Left lung (tissue), 10 donors: Measurements from ENCODE around the gene HENMT1. TPM values are rescaled to one million over a fixed set of nuclear protein-coding genes. Genes with fewer than 3 reads are reported as not detected.

ENCODE experiments used
- ATAC-seq: fragments of 200-7000 bp; cut with Tn5 transposase; one replicate; pipeline ENCODE4 v1.9.1; 2020; ENCODE audit warnings: moderate library complexity
- DNase-seq, 4 donors: peaks; one replicate each; pipeline ENCODE4 v3.0.0-alpha.2; 2013 to 2020
- H3K27ac ChIP-seq, 2 donors: fragments of 200-600 bp; sonication (generic) in 1 of 2; one replicate each; pipeline versions ENCODE4 v1.5.0 to v1.8.0; 2020 to 2021
- H3K27me3 ChIP-seq, 2 donors: fragments of 200-600 bp; sonication (generic) in 1 of 2; one replicate each; pipeline versions ENCODE4 v1.5.0 to v1.8.0; 2020 to 2021
- H3K36me3 ChIP-seq, 2 donors: fragments of 200-600 bp; sonication (generic) in 1 of 2; one replicate each; pipeline versions ENCODE4 v1.5.0 to v1.8.0; 2020 to 2021
- H3K4me1 ChIP-seq, 2 donors: fragments of 200-600 bp; one replicate each; pipeline ENCODE4 v1.8.0; 2021
- H3K4me3 ChIP-seq, 2 donors: fragments of 200-600 bp; sonication (generic) in 1 of 2; one replicate each; pipeline versions ENCODE4 v1.5.0 to v1.8.0; 2020 to 2021; ENCODE audit warnings: mild to moderate bottlenecking in 1 of 2
- H3K9me3 ChIP-seq, 2 donors: fragments of 200-600 bp; sonication (generic) in 1 of 2; one replicate each; pipeline versions ENCODE4 v1.5.0 to v1.8.0; 2020 to 2021
- intact Hi-C, 2 donors: fragments of 100-400 bp; cut with DNase I; formaldehyde crosslinking; loops; one replicate each; pipeline versions ENCODE4 v1.11.2 to v1.14.2; 2022
- polyA plus RNA-seq, 6 donors: library from polyadenylated mRNA; unstranded; fragments of 120-200 nt; gene quantifications; one replicate each; pipeline ENCODE4 v1.2.1, GENCODE V29; 2013; ENCODE audit not compliant: insufficient read length in 6 of 6
- total RNA-seq, 2 donors: library from RNA; stranded (reverse); fragmentation: NEBNext Ultra II Directional; extraction: Animal tissue kit (Norgen Biotek cat#: 25700); gene quantifications; one replicate each; pipeline ENCODE4 v1.2.1, GENCODE V29; 2021
- TF ChIP-seq, protein P1 (sequence below), 2 donors: fragments of 200-600 bp; sonication (generic) in 1 of 2; IDR thresholded peaks; one replicate each; pipeline versions ENCODE4 v1.5.0 to v1.8.0; 2021; ENCODE audit warnings: antibody characterized with exemption in 2 of 2
- donor health status: DM: no; HTN: yes; CAD: no.
- donor health status: DM: no; HTN: no; CAD: no.

Gene HENMT1
- total and polyA plus RNA-seq, 8 donors = 7.0 to 13.5 (median 10.8) TPM

GRCh38 chr1:108639899-108640560 lies 20.9 kb downstream of the HENMT1 start:
- intact Hi-C loops = no loop called here
- TF ChIP-seq, protein P1, sequence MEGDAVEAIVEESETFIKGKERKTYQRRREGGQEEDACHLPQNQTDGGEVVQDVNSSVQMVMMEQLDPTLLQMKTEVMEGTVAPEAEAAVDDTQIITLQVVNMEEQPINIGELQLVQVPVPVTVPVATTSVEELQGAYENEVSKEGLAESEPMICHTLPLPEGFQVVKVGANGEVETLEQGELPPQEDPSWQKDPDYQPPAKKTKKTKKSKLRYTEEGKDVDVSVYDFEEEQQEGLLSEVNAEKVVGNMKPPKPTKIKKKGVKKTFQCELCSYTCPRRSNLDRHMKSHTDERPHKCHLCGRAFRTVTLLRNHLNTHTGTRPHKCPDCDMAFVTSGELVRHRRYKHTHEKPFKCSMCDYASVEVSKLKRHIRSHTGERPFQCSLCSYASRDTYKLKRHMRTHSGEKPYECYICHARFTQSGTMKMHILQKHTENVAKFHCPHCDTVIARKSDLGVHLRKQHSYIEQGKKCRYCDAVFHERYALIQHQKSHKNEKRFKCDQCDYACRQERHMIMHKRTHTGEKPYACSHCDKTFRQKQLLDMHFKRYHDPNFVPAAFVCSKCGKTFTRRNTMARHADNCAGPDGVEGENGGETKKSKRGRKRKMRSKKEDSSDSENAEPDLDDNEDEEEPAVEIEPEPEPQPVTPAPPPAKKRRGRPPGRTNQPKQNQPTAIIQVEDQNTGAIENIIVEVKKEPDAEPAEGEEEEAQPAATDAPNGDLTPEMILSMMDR (IDR thresholded peaks at IDR 0.05) = no peak

GRCh38 chr1:108636876-108637275 lies 24.0 kb downstream of the HENMT1 start:
- no peaks in the 10 kb centered on the region for H3K4me1 ChIP-seq
- no peaks in the 10 kb centered on the region for H3K27me3 ChIP-seq
- H3K36me3 ChIP-seq = peaks cover 0 to 16% of the 10 kb centered on the region in 2 donors
- H3K9me3 ChIP-seq = no peaks in the 10 kb centered on the region
- DNase-seq = no peak
- intact Hi-C loops = no loop called here
- H3K4me3 ChIP-seq = no peak overlapping the region
- ATAC-seq = no peak
- TF ChIP-seq, protein P1 (IDR thresholded peaks at IDR 0.05) = no peak
- no peak overlapping the region for H3K27ac ChIP-seq

More at GRCh38 chr1:108639899-108640560, 20.9 kb downstream of the HENMT1 start:
- H3K27me3 ChIP-seq = no peaks in the 10 kb centered on the region
- no peak overlapping the region for H3K4me3 ChIP-seq
- peaks cover 0 to 10% of the 10 kb centered on the region in 2 donors for H3K36me3 ChIP-seq
- no peak for DNase-seq
- H3K27ac ChIP-seq = no peak overlapping the region
- H3K4me1 ChIP-seq = peaks cover 0 to 25% of the 10 kb centered on the region in 2 donors
- no peak for ATAC-seq
- H3K9me3 ChIP-seq = no peaks in the 10 kb centered on the region

DNA sequence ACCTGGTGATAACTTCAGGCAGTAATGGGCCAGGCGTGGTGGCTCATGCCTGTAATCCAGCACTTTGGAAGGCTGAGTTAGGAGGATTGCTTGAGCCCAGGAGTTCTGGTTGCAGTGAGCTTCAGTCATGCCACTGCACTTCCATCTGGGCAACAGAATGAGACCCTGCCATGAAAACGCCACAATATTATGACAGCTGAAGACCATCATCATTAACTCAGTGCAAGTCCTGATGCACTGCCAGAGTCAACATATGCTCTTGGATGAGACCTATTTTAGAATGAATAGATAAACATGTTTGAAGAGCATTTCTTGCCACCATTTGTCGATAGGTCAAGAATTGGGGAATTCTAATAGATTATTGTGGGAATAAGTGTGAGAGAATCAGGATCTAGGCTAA lies 26.4 kb downstream of the HENMT1 start:
- no peak overlapping the region for H3K4me3 ChIP-seq
- ATAC-seq (no peak), DNase-seq (no peak)
- no peak overlapping the region for H3K27ac ChIP-seq
- intact Hi-C loops = no loop called here
- no peaks in the 10 kb centered on the region for H3K9me3 ChIP-seq
- TF ChIP-seq, protein P1 (IDR thresholded peaks at IDR 0.05) = no peak
- no peaks in the 10 kb centered on the region for H3K27me3 ChIP-seq
- no peaks in the 10 kb centered on the region for H3K4me1 ChIP-seq
- H3K36me3 ChIP-seq = peaks cover 0 to 35% of the 10 kb centered on the region in 2 donors

DNA sequence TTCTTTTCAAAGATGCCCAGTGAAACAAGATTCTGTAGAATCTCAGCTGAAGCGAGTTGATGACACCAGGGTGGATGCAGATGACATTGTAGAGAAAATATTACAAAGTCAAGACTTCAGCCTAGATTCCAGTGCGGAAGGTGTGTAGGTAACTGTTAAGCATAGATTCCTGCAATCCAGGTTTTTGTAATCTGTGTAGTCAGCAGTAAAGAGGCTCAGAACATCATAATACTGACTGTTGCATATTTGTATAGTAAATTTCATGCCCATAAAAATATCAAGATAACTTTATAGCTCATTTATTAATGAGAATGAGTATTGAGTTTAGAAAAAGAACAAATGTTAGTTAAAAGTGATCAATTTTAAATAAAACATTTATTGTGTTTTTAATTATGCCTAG lies 32.2 kb downstream of the HENMT1 start:
- ATAC-seq (no peak), DNase-seq (no peak)
- Histone ChIP-seq H3K36me3 (peaks cover 0 to 37% of the 10 kb centered on the region in 2 donors), H3K27ac (no peak overlapping the region), H3K4me3 (no peak overlapping the region), H3K4me1 (no peaks in the 10 kb centered on the region), H3K9me3 (no peaks in the 10 kb centered on the region), H3K27me3 (no peaks in the 10 kb centered on the region)
- intact Hi-C loops = no loop called here
- TF ChIP-seq, protein P1 (IDR thresholded peaks at IDR 0.05) = no peak

DNA sequence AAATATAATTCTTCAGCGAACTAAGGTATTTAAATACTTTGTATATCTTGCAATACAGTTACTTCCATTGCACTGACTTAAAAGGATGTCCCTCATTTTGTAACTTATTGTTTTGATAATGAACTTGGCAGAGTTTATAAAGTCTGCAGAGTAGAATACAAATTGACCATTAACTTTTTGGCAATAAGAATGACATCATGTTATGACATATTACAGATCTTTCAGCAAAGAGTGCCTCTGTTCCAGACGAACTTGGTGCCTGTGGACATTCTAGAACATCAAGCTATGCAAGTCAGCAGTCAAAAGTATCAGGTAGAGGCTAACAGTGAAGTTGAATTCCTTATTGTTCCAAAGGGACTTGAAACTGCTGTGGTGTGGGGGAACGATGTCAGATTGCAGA lies 32.9 kb downstream of the HENMT1 start:
- H3K4me1 ChIP-seq = no peaks in the 10 kb centered on the region
- H3K4me3 ChIP-seq = no peak overlapping the region
- H3K27me3 ChIP-seq = no peaks in the 10 kb centered on the region
- DNase-seq = no peak
- TF ChIP-seq, protein P1 (IDR thresholded peaks at IDR 0.05) = no peak
- H3K36me3 ChIP-seq = peaks cover 0 to 37% of the 10 kb centered on the region in 2 donors
- intact Hi-C loops = no loop called here
- no peak for ATAC-seq
- no peak overlapping the region for H3K27ac ChIP-seq
- no peaks in the 10 kb centered on the region for H3K9me3 ChIP-seq
